Lower lobe of right lung (tissue), 2 donors: ENCODE measurements around the gene TIMM17A. TPM values are rescaled to one million over a fixed set of nuclear protein-coding genes. Genes with fewer than 3 reads are reported as not detected.

Experiments used
- ATAC-seq, 2 donors: fragments of 200-7000 bp; cut with Tn5 transposase; one replicate each; pipeline ENCODE4 v1.9.1; 2020 to 2022; ENCODE audit warnings: mild to moderate bottlenecking in 2 of 2, moderate library complexity in 2 of 2
- DNase-seq: peaks from one replicate; pipeline ENCODE4 v3.0.0-alpha.2; 2020
- H3K27ac ChIP-seq: fragments of 200-600 bp; one replicate; pipeline ENCODE4 v1.8.0; 2022
- H3K27me3 ChIP-seq: fragments of 200-600 bp; one replicate; pipeline ENCODE4 v1.8.0; 2022; ENCODE audit warnings: low read depth
- H3K36me3 ChIP-seq: fragments of 200-600 bp; one replicate; pipeline ENCODE4 v1.8.0; 2022; ENCODE audit warnings: mild to moderate bottlenecking
- H3K4me1 ChIP-seq: fragments of 200-600 bp; one replicate; pipeline ENCODE4 v1.8.0; 2022
- H3K4me3 ChIP-seq: fragments of 200-600 bp; one replicate; pipeline ENCODE4 v1.8.0; 2022; ENCODE audit warnings: mild to moderate bottlenecking
- H3K9me3 ChIP-seq: fragments of 200-600 bp; one replicate; pipeline ENCODE4 v1.8.0; 2022
- CTCF ChIP-seq: fragments of 200-600 bp; IDR thresholded peaks from one replicate; pipeline ENCODE4 v1.8.0; 2022; ENCODE audit warnings: antibody characterized with exemption, mild to moderate bottlenecking
- intact Hi-C: fragments of 100-400 bp; cut with DNase I; formaldehyde crosslinking; loops from one replicate; pipeline ENCODE4 v1.11.0; 2022
- total RNA-seq: library from RNA; stranded (reverse); fragmentation: NEBNext Ultra II Directional; extraction: Animal tissue kit (Norgen Biotek cat#: 25700); gene quantifications from one replicate; pipeline ENCODE4 v1.2.1, GENCODE V29; 2021
- donor health status: DM: no; HTN: yes; CAD: no; lungs with severe emphysema.

The TIMM17A gene
- total RNA-seq, 1 donor from 2014 or later: 28.5 TPM

GRCh38 chr1:201945863-201946223 is 9.5 kb upstream of the TIMM17A start:
- H3K4me1 ChIP-seq: peaks cover 9% of the 10 kb centered on the region
- peak overlapping the region; percentile 51 for H3K4me3 ChIP-seq
- DNase-seq: no peak
- no peaks in the 10 kb centered on the region for H3K36me3 ChIP-seq
- H3K27me3 ChIP-seq: peaks cover 22% of the 10 kb centered on the region
- no peaks in the 10 kb centered on the region for H3K9me3 ChIP-seq
- peak in 1 of 2 donors; percentile 3 for ATAC-seq
- H3K27ac ChIP-seq: peak overlapping the region; percentile 81
- no peak for TF ChIP-seq CTCF
- intact Hi-C loops: no loop called here

GRCh38 chr1:201946224-201946908 is 8.9 kb upstream of the TIMM17A start, which contains the start of gene LMOD1:
LMOD1 (minus strand) TSS chr1:201946548; CDS start chr1:201946340, 208 bp downstream.
- DNase-seq: peak; percentile 81
- intact Hi-C loops: no loop called here
- Histone ChIP-seq H3K9me3 (no peaks in the 10 kb centered on the region), H3K27me3 (peaks cover 22% of the 10 kb centered on the region), H3K4me3 (peak within 1 kb of the TSS; percentile 51), H3K36me3 (no peaks in the 10 kb centered on the region), H3K4me1 (peaks cover 9% of the 10 kb centered on the region), H3K27ac (peak within 1 kb of the TSS; percentile 81)
- no peak for TF ChIP-seq CTCF
- peak; percentile 95 for ATAC-seq

DNA sequence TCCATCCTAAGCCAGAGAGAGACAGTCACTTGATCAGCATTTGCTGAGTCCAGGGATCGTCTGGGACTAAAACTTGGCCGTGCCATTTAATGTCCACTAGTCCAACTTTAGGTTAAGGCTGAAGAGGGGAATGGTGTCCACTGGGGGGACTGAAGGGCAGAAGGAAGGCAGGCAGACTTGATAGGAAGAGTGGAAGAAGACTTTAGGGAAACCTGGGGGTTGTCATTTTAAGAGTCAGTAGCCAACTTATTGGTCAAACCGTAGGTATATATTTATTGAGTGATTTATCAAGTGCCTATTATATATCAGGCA is 7.7 kb upstream of the TIMM17A start:
- ATAC-seq: no peak
- H3K27me3 ChIP-seq: peaks cover 22% of the 10 kb centered on the region
- TF ChIP-seq CTCF: no peak
- DNase-seq: no peak
- intact Hi-C loops: no loop called here
- H3K27ac ChIP-seq: no peak overlapping the region
- no peak overlapping the region for H3K4me3 ChIP-seq
- H3K36me3 ChIP-seq: no peaks in the 10 kb centered on the region
- H3K9me3 ChIP-seq: no peaks in the 10 kb centered on the region
- peaks cover 9% of the 10 kb centered on the region for H3K4me1 ChIP-seq

GRCh38 chr1:201949491-201949890 is 5.8 kb upstream of the TIMM17A start:
- Histone ChIP-seq H3K36me3 (no peaks in the 10 kb centered on the region), H3K4me3 (no peak overlapping the region), H3K27me3 (peaks cover 22% of the 10 kb centered on the region), H3K27ac (no peak overlapping the region), H3K9me3 (no peaks in the 10 kb centered on the region), H3K4me1 (peaks cover 9% of the 10 kb centered on the region)
- intact Hi-C loops: no loop called here
- ATAC-seq (no peak), DNase-seq (no peak)
- TF ChIP-seq CTCF: no peak

DNA sequence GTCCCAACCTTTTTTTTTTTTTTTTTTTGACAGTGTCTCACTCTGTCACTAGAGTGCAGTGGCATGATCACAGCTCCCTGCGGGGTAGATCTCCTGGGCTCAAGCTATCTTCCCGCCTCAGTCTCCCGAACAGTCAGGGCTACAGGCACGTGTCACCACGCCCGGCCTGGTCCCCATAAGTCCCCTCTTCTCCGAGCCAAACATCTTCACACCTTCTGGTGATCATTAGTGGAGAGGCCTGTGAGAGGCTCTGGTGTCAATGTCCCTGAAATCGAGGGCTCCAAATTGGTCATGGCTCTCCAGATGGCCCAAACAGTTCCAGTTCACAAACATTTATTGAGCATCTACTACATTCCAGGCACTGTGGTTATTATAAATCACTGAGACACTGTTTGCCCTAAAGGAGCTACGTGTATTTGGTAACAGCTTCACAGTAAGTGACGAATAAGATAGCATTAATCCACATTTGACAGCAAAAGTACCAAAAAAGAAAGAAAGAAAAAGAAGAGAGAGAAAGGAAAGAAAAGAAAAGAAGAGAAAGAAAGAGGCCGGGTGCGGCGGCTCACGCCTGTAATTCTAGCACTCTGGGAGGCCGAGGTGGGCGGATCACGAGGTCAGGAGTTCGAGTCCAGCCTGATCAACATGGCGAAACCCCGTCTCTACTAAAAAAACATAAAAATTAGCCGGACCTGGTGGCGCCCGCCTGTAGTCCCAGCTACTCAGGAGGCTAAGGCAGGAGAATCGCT is 867 bp upstream of the TIMM17A start:
- DNase-seq (no peak), ATAC-seq (peak in 1 of 2 donors; percentile 2)
- Histone ChIP-seq H3K9me3 (no peaks in the 10 kb centered on the region), H3K4me1 (peaks cover 15% of the 10 kb centered on the region), H3K36me3 (peaks cover 25% of the 10 kb centered on the region), H3K4me3 (peak overlapping the region; percentile 88), H3K27me3 (no peaks in the 10 kb centered on the region), H3K27ac (peak overlapping the region; percentile 88)
- no peak for TF ChIP-seq CTCF
- intact Hi-C loops: no loop called here
